Activated T-helper 1 cell treated with anti-CD3 and anti-CD28 coated beads, Interleukin-2, amount 50 U/mL, for 16 hours (primary cell): ENCODE data around the gene RNF145.
"Not testable (repeated sequence)": the region's sequence is repeated elsewhere in the genome, so short reads cannot be mapped to it uniquely, and the experiment has no call there.

Experiments used
- DNase-seq, 2 donors: peaks; one replicate each; pipeline ENCODE4 v3.0.0-alpha.2; 2020; ENCODE audit warnings: low read depth in 1 of 2, low spot score in 1 of 2

Gene RNF145, protein sequence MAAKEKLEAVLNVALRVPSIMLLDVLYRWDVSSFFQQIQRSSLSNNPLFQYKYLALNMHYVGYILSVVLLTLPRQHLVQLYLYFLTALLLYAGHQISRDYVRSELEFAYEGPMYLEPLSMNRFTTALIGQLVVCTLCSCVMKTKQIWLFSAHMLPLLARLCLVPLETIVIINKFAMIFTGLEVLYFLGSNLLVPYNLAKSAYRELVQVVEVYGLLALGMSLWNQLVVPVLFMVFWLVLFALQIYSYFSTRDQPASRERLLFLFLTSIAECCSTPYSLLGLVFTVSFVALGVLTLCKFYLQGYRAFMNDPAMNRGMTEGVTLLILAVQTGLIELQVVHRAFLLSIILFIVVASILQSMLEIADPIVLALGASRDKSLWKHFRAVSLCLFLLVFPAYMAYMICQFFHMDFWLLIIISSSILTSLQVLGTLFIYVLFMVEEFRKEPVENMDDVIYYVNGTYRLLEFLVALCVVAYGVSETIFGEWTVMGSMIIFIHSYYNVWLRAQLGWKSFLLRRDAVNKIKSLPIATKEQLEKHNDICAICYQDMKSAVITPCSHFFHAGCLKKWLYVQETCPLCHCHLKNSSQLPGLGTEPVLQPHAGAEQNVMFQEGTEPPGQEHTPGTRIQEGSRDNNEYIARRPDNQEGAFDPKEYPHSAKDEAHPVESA

DNA sequence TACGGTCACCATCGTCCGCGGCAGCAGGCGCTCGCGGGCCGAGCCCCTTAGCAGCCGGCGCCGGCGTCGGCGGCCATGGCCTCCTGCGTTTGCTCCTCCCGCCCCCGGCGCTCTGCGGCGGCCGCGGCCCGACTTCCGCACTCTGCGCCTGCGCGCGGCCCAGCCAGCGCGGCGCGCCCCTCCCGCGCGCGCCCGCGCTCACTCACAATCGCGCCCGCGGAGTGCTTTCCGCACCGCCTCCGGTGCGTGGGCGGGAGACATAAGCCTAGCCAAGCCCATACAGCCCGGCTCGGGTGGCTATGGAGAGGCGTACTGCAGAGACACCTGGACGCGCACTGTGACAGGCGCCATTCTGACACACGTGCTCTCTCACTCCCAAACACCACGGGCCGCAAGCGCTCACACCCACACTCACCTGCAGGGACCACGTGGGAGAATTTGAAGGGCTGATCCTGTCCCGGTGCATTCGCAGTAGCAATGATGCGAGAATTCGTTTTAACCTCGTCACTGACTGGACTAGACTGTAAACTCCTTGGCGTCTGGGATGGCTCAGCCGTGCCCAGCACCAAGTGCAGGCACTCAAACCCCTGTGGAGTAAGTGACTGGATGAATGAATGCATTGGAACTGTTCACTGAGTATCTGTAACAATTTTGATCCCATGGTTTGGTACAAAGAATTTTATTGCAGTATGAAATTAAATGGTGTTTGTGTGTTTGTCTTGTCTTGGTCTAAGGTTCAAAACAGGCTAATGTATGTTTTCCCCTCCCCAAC, at the start of gene RNF145:
TSS of gene RNF145 (minus strand) at position 116 of the 772 bp plus-strand sequence. CDS start 5,936 bp downstream, outside the sequence.
- DNase-seq: peak; percentile 73 to 93

DNA sequence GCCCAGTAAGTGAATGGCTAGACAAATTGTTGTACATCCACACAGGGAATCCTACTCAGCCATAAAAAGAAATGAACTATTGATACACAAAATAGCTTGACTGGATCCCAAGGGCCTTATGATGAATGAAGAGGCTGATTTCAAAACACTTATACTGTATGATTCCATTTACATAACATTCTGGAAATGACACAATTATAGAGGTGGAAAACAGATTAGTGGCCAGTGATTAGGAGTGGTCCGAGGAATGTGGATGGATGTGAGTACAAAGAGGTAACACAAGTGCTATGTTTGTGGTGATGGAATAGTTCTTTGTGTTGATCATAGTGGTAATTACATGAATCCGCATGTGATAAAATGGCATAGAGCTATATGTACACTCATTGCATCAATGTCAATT, 49.0 kb upstream of the RNF145 start:
- DNase-seq: no peak

DNA sequence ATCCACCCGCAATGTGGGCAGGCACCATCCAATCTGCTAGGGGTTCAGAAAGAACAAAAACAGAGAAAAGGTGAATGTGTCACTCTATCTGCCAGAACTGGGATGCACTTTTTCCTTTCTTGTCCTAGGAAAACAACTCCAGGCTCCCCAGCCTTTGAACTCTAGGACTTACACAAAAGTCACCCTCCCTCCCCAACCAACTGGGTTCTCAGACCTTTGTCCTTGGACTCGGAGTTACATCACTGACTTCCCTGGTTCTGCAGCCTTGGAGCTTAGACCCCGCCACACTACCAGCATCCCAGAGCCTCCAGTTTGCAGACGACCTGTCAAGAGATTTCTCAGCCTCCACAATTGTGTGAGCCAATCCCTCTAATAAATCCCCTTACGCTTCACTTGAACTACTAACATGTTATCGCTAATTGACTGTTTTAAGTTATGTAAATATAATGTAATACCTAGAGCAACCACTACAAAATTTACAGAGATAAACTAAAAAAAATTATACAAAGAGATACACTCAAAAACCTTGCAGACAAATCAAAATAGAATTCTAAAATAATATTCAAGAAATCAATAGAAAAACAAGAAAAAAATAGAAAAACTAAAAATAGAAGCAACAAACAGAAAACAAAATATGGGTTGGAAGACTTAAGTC, 48.4 kb upstream of the RNF145 start:
- DNase-seq: no peak

DNA sequence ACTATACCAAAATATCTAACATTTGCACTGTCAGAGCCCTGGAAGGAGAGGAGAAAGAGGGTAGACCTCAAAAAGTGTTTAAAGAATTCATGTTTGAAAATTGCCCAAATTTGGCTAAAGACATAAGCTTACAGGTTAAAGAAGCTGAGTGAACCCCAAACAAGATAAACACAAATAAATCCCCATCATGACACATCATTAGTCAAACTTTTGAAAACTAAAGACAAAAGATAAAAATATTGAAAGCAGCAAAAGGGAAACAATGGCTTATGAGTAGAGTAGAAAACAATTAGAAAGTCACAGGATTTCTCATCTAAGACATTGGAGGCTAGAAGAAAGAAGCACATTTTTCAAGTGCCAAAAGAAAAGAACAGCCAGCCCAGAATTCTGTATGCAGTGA, 47.7 kb upstream of the RNF145 start:
- DNase-seq: no peak

DNA sequence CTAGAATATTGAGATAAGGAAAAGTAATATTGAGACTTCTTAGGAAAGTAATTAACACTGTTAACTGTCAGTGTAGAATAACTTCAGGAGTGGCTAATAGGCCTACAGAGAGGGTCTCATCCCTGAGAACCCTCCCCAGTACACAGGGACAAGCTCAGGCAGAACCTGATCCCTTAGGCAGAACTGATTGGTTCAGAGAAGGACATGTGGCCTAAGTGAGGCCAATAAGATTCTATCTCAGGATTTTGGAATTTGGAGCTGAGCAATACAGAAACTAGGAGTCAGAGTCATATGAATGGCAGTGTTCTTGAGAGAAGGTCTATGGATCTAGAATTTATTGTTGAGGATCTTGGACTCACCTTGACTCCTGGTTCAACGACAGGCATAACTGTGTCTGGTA, 42.8 kb upstream of the RNF145 start:
- DNase-seq: no peak

DNA sequence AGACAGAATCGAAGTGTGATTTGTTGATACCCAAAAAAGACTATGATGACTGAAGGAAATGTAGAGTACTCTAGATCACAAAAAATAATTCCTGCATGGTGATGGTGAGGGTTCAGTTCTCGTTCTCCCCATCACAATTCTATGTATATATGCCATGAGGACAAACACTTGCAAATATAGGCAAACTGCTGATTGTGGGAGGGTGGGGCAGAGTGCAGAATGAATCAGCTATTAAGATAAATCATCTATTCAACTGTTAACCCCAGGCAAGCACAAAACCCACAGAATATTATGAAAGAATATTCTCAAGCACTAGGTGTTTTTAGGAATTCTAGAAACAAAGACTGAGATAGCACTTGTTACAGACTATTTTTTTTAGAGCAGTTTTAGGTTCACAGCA, 39.8 kb upstream of the RNF145 start:
- no peak for DNase-seq

DNA sequence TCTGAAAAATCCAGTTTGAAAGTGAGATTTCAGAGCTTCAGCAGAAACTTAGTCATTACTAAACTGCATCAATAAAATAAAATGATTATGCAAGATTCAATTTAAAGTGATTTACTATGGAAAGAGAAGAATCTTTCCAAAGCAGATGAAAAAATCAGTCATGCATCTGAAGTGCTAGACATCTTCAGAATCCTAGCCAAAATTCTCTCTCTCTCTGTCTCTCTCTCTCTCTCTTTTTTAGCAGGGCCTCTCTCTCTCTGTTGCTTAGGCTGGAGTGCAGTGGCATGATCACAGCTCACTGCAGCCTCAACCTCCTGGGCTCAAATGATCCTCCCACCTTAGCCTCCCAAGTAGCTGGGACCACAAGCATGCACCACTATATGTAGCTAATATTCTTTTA, 35.5 kb upstream of the RNF145 start:
- DNase-seq: no peak

DNA sequence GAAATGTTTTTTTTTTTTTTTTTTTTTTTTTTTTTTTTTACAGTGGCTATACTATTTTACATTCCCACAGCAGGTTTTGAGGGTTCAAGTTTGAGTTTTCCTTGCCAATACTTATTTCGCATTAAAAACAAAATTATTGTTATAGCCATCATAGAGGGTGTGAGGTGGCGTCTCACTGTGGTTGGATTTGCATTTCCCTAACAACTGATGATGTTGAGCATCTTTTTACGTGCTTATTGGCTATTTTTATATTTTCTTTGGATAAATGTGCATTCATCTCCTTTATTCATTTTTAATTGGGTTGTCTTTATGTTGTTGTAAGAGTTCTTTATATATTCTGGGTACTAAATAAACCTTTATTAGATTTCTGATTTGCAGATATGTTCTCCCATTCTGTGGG, 34.8 kb upstream of the RNF145 start:
- no peak for DNase-seq

DNA sequence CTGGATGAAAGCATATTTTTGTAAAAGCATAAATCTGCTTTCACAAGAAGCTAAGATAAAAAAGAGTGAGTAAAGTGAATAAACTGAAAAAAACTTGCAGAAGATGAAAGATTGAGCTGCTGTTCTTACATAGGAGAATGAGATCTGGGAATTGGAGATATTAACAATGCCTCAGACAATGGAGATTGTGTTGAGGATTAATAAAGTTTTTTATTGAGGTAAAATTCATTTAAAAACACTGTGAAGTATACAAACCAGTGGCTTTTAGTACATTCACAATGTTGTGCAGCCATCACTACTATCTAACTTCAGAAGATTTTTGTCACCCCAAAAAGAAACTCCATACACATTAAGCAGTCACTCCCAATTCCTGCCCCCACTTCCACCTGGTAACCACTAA, 34.0 kb upstream of the RNF145 start:
- no peak for DNase-seq

DNA sequence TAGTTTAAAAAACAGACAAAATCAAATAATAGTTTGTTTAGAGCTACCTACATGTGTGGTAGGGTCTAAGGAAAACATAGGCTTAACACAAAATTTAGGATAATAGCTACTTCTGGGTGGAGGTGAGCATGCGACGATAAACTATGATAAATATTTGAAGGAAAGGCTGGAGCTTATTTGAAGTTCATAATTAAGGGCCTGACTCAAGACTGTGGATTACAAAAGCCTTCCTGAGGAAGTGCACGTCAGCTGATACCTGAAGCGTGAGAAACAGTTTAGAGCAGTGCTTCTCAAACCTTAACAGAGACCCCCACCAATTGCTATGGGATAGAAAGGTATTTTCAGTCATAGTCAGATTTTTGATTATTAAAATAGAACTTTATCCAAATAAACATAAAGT, 33.3 kb upstream of the RNF145 start:
- DNase-seq: no peak

DNA sequence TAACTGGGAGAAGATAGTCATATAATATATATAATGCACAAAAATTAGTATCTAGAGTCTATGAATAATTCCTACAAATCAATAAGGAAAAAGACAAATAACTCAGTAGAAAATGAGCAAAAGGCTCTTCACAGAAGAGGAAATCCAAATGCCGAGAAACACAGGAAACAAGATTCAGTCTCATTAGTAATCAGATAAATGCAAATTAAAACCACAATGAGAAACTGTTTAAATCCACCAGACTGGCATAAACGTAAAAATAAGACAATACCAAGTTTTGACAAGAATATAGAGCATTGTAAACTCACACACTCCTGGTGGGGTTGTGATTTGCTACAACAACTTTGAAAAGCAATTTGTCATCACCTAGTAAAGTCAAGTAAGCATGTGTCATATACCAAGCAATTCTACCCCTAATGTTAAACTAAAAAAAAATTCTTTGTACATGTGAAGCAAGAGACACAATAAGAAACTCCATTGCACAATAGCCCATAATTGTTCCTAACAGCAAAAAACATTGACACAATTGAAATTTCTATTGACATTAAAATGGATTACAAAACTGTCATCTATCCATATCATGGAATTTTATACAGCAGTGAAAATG, 32.7 kb upstream of the RNF145 start:
- no peak for DNase-seq

DNA sequence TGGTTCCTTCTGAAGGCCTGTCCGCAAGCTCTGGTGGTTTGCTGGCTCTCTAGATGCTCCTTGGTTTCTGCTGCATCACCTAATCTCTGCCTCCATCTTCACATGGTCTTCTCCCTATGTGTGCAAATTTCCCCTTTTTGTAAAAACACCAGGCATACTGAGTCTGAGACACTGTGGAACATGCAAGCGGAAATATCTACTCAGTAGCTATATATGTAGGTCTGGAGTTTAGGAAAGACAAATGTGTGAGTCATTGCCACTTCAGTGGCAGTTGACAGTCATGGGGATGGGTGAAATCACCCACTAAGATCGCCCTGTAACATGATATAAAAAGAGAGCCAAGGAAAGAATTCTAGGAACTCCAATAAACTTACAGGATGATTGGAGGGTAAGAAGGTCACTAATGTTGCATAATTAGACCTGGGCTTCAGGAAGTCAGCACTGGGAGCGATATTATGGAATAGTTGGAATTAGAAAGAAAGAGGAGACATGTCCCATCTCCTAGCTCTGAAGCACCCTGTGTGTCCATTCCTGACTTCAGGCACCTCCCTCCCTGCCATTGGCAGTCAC, 31.0 kb upstream of the RNF145 start:
- DNase-seq: no peak

DNA sequence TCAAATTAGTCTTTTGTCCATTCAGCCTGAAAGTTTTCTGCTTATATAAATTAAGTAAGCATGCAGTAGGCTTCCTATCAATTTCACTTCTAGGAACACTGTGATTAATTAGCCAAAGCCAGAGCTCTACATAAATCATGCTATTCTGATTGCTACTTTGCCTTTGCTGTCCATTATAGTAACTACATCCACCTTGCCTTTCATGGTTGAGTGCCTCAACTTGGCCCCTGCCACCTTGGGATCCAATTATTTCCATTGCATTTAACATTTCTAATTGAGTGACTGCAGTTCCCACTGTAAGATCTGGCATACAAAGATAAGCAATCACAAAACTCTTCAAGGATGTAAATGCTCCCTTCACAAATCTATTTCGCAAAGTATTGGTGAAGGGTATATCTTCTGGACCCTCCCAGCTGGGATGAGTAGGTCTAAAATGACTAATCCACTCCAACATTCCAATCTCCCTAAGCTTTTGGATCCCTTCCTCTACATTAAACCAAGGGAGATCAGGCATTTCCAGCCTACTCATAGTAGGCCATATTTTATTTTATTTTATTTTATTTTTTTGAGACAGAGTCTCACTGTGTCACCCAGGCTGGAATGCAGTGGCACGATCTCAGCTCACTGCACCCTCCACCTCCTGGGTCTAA, 26.6 kb upstream of the RNF145 start:
- not testable (repeated sequence) for DNase-seq

DNA sequence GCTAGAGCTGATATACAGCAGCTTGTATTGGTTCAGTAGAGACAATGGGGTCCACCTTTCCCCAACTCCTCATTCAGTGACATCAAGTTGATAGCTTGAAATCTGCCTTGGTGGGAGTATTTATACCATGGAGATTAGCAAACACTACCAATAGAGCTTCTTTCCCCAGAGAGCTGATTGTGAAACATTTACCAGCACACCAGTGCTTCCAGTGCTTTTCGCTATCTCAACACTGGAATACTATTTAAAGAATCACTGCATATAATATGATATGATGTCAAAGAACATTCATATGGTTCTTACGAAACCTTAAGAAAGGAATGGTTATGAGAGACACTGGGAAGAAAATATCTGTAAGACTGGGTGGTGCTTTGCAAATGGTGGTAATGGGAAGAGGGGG, 21.8 kb upstream of the RNF145 start:
- no peak for DNase-seq

DNA sequence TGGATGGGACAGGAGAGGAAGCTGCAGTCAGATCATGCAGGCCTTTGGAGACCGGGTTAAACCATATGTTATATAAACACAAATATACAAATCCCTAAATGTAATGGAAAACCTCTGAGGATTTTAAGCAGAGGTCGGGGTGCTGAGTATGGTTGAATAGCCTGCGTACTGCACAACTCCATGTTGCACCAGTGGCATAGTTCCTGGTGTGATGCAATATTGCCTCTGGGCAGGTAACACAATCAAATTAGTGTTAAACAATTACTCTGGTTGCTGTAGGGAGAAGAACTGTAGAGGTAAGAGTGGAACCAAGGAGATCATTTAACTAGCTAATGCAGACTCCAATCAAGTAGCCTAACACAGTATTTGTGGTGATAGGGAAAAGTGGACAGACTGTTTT, 21.3 kb upstream of the RNF145 start:
- DNase-seq: no peak

DNA sequence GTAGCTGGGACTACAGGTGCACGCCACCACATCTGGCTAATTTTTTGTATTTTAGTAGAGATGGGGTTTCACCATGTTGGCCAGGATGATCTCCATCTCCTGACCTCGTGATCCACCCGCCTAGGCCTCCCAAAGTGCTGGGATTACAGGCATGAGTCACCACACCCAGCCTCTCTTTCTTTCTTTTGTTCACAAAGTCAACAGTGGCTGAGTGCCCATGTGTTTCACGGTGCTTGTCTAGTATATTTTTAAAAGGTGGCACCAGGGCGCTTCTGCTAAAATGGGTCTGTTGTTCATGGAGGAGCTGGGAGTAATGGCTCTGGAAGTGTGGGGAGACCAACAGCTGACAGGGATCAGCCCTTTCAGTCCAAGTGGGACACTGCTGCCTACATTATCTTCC, 18.7 kb upstream of the RNF145 start:
- not testable (repeated sequence) for DNase-seq

DNA sequence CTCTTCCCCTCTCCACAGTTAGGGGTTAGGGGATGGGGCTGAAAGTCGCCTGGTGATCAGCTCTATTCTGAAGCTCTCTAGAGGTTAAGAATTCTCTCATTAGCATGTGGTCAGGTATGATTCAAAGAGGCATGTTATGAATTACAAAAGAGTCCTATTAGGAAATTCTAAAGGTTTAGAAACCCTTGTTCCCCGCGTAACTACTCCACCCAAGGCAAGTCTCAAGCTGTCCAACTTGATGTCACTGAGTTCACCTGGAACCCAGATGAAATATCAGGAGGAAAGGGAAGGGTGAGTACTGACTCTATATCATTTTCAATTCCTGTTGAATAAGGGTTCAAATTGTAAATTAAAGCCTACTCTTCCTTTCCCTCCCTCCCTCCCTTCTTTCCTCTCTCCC, 18.1 kb upstream of the RNF145 start:
- no peak for DNase-seq

DNA sequence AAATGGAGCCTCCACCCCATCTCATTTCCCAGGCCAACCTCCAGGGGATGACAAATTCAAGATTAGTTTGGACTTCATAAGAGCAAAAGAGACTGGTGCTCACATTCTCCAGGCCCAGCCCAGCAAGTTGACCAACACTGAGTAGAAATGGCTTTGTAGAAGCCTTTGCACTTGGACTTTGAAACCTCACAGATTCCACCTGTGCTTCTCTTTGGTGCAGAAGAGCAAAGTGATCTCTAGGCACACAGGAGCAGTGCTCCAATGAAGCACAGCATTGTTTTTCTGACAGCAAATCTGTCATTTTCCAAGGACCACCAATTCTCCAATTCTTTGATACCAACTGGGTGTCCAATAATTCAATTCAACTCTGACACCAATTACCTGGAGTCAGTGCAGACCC, 17.1 kb upstream of the RNF145 start:
- DNase-seq: no peak

DNA sequence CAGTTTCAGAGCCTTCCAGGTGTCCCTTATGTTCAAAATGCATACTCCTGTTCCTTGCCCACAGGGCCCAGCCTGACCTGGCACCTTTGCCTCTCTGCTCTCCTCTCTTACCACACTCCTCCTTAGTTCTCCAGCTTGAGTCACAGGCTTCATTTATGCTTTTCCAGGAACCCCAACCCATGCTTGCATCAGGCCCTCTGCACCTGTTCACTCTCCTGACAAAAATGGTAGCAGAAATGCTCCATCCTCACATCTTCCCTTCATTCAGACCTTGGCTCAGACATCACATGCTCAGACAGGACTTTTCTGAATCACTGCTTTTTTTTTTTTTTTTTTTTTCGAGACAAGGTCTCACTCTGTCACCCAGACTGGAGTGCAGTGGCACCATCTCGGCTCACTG, 15.1 kb upstream of the RNF145 start:
- DNase-seq: no peak

DNA sequence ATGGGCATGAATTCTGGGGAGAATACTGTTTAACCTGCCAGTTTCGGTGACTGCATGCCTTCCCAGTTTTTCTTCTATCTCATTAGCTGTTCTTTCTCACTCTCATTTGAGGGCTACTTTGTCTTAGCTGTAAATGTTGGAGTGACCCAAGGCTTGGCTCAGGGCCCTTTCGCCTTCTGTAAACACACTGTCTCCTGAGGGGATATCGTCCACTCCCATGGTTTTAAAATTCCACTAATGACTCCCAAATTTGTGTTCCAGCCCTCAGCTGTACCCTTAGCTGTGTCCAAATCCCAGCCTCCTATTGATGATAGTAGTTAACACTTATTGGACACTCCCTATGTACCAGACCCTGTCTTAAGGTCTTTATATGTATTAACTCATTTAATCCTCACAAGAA, 14.1 kb upstream of the RNF145 start:
- DNase-seq: no peak
